Measurements from ENCODE around the gene TERT.

TERT gene

GRCh38 chr5:1299961-1300360 is 5.1 kb upstream of the TERT start:
- no peak for TF ChIP-seq CTCF (IDR thresholded peaks at IDR 0.05; ENCODE audit: extremely low read depth, insufficient read depth, missing control alignments)
- no peak for DNase-seq (ENCODE audit: low spot score)
- in situ Hi-C loops (cut with MboI; ENCODE audit: low pct_unique_long_range_greater_than_20kb, low sequenced_read_pairs, unreplicated experiment): no loop called here

GRCh38 chr5:1299511-1299850 is 4.6 kb upstream of the TERT start:
- DNase-seq (ENCODE audit: low spot score): no peak
- no peak for TF ChIP-seq CTCF (IDR thresholded peaks at IDR 0.05; ENCODE audit: extremely low read depth, insufficient read depth, missing control alignments)
- in situ Hi-C loops (cut with MboI; ENCODE audit: low pct_unique_long_range_greater_than_20kb, low sequenced_read_pairs, unreplicated experiment): no loop called here

- in situ Hi-C loops (cut with MboI; ENCODE audit: low pct_unique_long_range_greater_than_20kb, low sequenced_read_pairs, unreplicated experiment): no loop called here
- DNase-seq (ENCODE audit: low spot score): no peak
- no peak for TF ChIP-seq CTCF (IDR thresholded peaks at IDR 0.05; ENCODE audit: extremely low read depth, insufficient read depth, missing control alignments)
These were observed 4.0 kb upstream of the TERT start for GRCh38 chr5:1298723-1299510.

GRCh38 chr5:1298067-1298551 is 3.2 kb upstream of the TERT start:
- no peak for DNase-seq (ENCODE audit: low spot score)
- in situ Hi-C loops (cut with MboI; ENCODE audit: low pct_unique_long_range_greater_than_20kb, low sequenced_read_pairs, unreplicated experiment): no loop called here
- TF ChIP-seq CTCF (IDR thresholded peaks at IDR 0.05; ENCODE audit: extremely low read depth, insufficient read depth, missing control alignments): no peak

GRCh38 chr5:1297243-1297642 is 2.4 kb upstream of the TERT start:
- no peak for DNase-seq (ENCODE audit: low spot score)
- TF ChIP-seq CTCF (IDR thresholded peaks at IDR 0.05; ENCODE audit: extremely low read depth, insufficient read depth, missing control alignments): no peak
- in situ Hi-C loops (cut with MboI; ENCODE audit: low pct_unique_long_range_greater_than_20kb, low sequenced_read_pairs, unreplicated experiment): no loop called here

GRCh38 chr5:1295650-1296037 is 776 bp upstream of the TERT start:
- no peak for TF ChIP-seq CTCF (IDR thresholded peaks at IDR 0.05; ENCODE audit: extremely low read depth, insufficient read depth, missing control alignments)
- in situ Hi-C loops (cut with MboI; ENCODE audit: low pct_unique_long_range_greater_than_20kb, low sequenced_read_pairs, unreplicated experiment): no loop called here
- DNase-seq (ENCODE audit: low spot score): no peak
